Stomach (tissue), 9 donors: ENCODE measurements around the gene SVIL. TPM values are rescaled to one million over a fixed set of nuclear protein-coding genes. Genes with fewer than 3 reads are reported as not detected.

Experiments
- DNase-seq, 2 donors: peaks; one replicate each; pipeline versions ENCODE4 v3.0.0 to v3.0.0-alpha.2; 2013 to 2019
- H3K27ac ChIP-seq, 5 donors: fragments of 200-600 bp in 4 of 5; sonication (generic) in 4 of 5; one replicate each; pipeline ENCODE4 v1.5.1; 2013 to 2019; ENCODE audit warnings: mild to moderate bottlenecking in 1 of 5, moderate library complexity in 1 of 5
- H3K27me3 ChIP-seq, 3 donors: fragments of 200-600 bp; sonication (generic); one replicate each; pipeline ENCODE4 v1.5.1; 2017 to 2019; ENCODE audit warnings: mixed run types in 1 of 3
- H3K36me3 ChIP-seq, 4 donors: fragments of 200-600 bp; sonication (generic); 1 replicate in 3 of 4; 2 replicates in 1 of 4; pipeline ENCODE4 v1.5.1; 2016 to 2019
- H3K4me1 ChIP-seq, 4 donors: fragments of 200-600 bp; sonication (generic); one replicate each; pipeline ENCODE4 v1.5.1; 2016 to 2019
- H3K4me3 ChIP-seq, 4 donors: fragments of 200-600 bp; sonication (generic) in 3 of 4; one replicate each; pipeline ENCODE4 v1.5.1; 2016 to 2019; ENCODE audit warnings: mild to moderate bottlenecking in 1 of 4
- H3K9me3 ChIP-seq, 4 donors: fragments of 200-600 bp; sonication (generic); one replicate each; pipeline ENCODE4 v1.5.1; 2016 to 2019
- CTCF ChIP-seq, 7 experiments: fragments of 450-650 bp in 4 of 7; fragments of 200-600 bp in 3 of 7; sonication (generic) in 3 of 7; IDR thresholded peaks; one replicate each; pipeline ENCODE4 v1.5.1; 2016 to 2019; ENCODE audit warnings: antibody characterized with exemption in 7 of 7, control low read depth in 2 of 7, mild to moderate bottlenecking in 1 of 7
- EP300 ChIP-seq: sonication (generic); formaldehyde crosslinking; IDR thresholded peaks from one replicate; pipeline ENCODE4 v1.6.1; 2017; ENCODE audit warnings: antibody characterized with exemption
- POLR2A ChIP-seq, 4 donors: fragments of 450-650 bp; IDR thresholded peaks; one replicate each; pipeline ENCODE4 v1.6.1; 2016; ENCODE audit warnings: antibody characterized with exemption in 4 of 4, control low read depth in 2 of 4, mild to moderate bottlenecking in 1 of 4, moderate library complexity in 1 of 4
- POLR2AphosphoS5 ChIP-seq, 3 donors: sonication (generic); formaldehyde crosslinking; IDR thresholded peaks; one replicate each; pipeline ENCODE4 v1.6.1; 2016; ENCODE audit warnings: antibody characterized with exemption in 3 of 3
- WGBS, 5 donors: extraction: QIAGEN DNeasy Blood & Tissue Kit in 3 of 5; methylation state at CpG; one replicate each; pipeline versions ENCODE4 v1.1.5 to v1.1.7; 2013 to 2018; 5-methylcytosine and 5-hydroxymethylcytosine counted together
- intact Hi-C: fragments of 100-400 bp; cut with DNase I; formaldehyde crosslinking; loops from one replicate; pipeline ENCODE4 v1.15.1; 2023; ENCODE audit warnings: low total_unique reads
- polyA plus RNA-seq, 3 donors: library from polyadenylated mRNA; stranded (reverse); fragments of 200-250 nt; gene quantifications; one replicate each; pipeline ENCODE4 v1.2.3, GENCODE V29; 2013
- total RNA-seq, 5 donors: library from RNA; depleted of rRNA; stranded (reverse); fragments of >200 nt; gene quantifications; one replicate each; pipeline versions ENCODE4 v1.1.0 to v1.2.3, GENCODE V29; 2014 to 2016
- donor health status: healthy with polysubstance abuse.
- donor health status: Bipolar disorder and iron deficiency.
- donor health status: healthy.

SVIL gene
- total and polyA plus RNA-seq, 8 donors, result 6.8 to 400 (median 112) TPM

GRCh38 chr10:29646960-29647461, 12.2 kb upstream of the SVIL start:
- WGBS, 5 donors, result 61 to 83% (median 69%) methylated on average over 3 of the region's 3 CpGs
- Histone ChIP-seq H3K27ac (peak overlapping the region in 4 of 5 donors; percentile 59 to 90 (median 70)), H3K27me3 (no peaks in the 10 kb centered on the region), H3K9me3 (no peaks in the 10 kb centered on the region), H3K4me1 (peaks cover 27 to 78% (median 53%) of the 10 kb centered on the region in 4 donors), H3K36me3 (no peaks in the 10 kb centered on the region), H3K4me3 (peak overlapping the region in 1 of 4 donors; percentile 5)
- TF ChIP-seq CTCF (IDR thresholded peaks at IDR 0.05) (no peak), POLR2AphosphoS5 (IDR thresholded peaks at IDR 0.05) (peak in 2 of 3 donors; percentile 48 to 67), POLR2A (IDR thresholded peaks at IDR 0.05) (no peak), EP300 (peak; percentile 67)
- peak in 1 of 2 donors; percentile 39 for DNase-seq
- intact Hi-C loops, result no loop called here

- TF ChIP-seq POLR2AphosphoS5 (IDR thresholded peaks at IDR 0.05) (peak in 1 of 3 donors; percentile 57), POLR2A (IDR thresholded peaks at IDR 0.05) (no peak), EP300 (no peak), CTCF (IDR thresholded peaks at IDR 0.05) (no peak)
- Histone ChIP-seq H3K27me3 (no peaks in the 10 kb centered on the region), H3K4me1 (peaks cover 27 to 80% (median 53%) of the 10 kb centered on the region in 4 donors), H3K4me3 (peak overlapping the region in 1 of 4 donors; percentile 5), H3K9me3 (no peaks in the 10 kb centered on the region), H3K36me3 (no peaks in the 10 kb centered on the region), H3K27ac (peak overlapping the region in 4 of 5 donors; percentile 59 to 90 (median 70))
- DNase-seq, result no peak
- 49 to 67% (median 66%) methylated on average over 8 of the region's 8 CpGs for WGBS, 5 donors
- intact Hi-C loops, result no loop called here
Observed at GRCh38 chr10:29646238-29646902, 11.6 kb upstream of the SVIL start.

DNA sequence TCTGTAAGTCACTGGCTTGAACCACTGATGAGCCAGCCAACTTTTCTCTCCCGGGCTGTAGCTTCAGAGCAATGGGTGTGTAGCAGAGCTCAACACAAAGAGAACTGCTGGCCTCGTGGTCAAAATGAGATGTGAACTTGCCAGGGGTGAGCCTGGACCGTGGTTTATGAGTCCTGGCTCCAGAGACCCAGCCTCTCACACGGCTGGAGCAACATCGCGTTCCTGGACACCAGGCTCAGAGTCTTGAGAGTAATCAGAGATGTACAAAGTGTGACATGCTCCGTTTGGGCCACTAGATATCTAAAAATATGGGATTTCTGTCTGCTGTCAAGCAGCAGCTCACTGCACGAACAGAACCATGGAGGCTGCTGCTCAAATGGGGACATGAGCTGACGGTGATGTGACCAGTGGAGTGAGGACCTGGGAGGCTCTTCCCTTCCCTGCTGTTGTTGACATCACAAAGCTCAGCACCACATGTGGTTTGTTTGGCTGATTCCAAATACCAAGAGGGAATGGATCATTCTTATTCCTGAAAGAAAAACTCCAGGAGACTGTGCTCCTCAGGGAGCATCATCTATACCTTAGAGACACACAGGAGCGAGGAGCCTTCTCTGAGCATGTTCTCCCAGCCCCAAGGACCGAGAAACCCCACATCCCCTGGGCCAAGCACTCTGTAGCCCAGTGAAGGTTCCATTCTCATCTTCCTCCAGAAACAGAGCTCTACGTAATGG, 9.2 kb upstream of the SVIL start:
- intact Hi-C loops, result no loop called here
- peak overlapping the region in 4 of 5 donors; percentile 47 to 90 (median 66) for H3K27ac ChIP-seq

More for the DNA sequence above, 9.2 kb upstream of the SVIL start:
- DNase-seq, result peak in 1 of 2 donors; percentile 50
- Histone ChIP-seq H3K4me3 (no peak overlapping the region), H3K4me1 (peaks cover 25 to 70% (median 47%) of the 10 kb centered on the region in 4 donors), H3K9me3 (no peaks in the 10 kb centered on the region), H3K36me3 (no peaks in the 10 kb centered on the region), H3K27me3 (no peaks in the 10 kb centered on the region)
- 73 to 87% (median 84%) methylated on average over 10 to 12 of the region's 12 CpGs for WGBS, 5 donors
- TF ChIP-seq CTCF (IDR thresholded peaks at IDR 0.05), result no peak
- TF ChIP-seq POLR2AphosphoS5 (IDR thresholded peaks at IDR 0.05), result no peak
- TF ChIP-seq EP300, result no peak
- no peak for TF ChIP-seq POLR2A (IDR thresholded peaks at IDR 0.05)
